Neural cell (in vitro differentiated cells): ENCODE results near the gene KATNAL1. TPM values are rescaled to one million over a fixed set of nuclear protein-coding genes. Genes with fewer than 3 reads are reported as not detected.

Experiments used
- H2AFZ ChIP-seq: fragments of 200-600, 300-800 bp; sonication (generic), shearing (Covaris generic); 2 replicates; pipeline ENCODE4 v1.6.0; 2014; ENCODE audit warnings: low read depth, mild to moderate bottlenecking, antibody characterized with exemption, low read length, moderate library complexity
- H3F3A ChIP-seq: fragments of 200-600 bp; shearing (Covaris generic); 2 replicates; pipeline ENCODE4 v1.6.1; 2016; ENCODE audit warnings: mild to moderate bottlenecking, moderate library complexity, mixed read lengths, antibody characterized with exemption, low read length; ENCODE audit not compliant: insufficient read depth, poor library complexity, severe bottlenecking
- H3K27ac ChIP-seq: fragments of 200-600, 300-800 bp; sonication (generic), shearing (Covaris generic); 2 replicates; pipeline ENCODE4 v1.5.1; 2014; ENCODE audit warnings: mild to moderate bottlenecking, low read length, moderate library complexity
- H3K27me3 ChIP-seq: fragments of 300-800, 200-600 bp; sonication (generic), shearing (Covaris generic); 2 replicates; pipeline ENCODE4 v1.6.0; 2014; ENCODE audit warnings: mild to moderate bottlenecking, low read depth, low read length, moderate library complexity; ENCODE audit not compliant: insufficient read depth
- H3K36me3 ChIP-seq: fragments of 300-800, 200-600 bp; sonication (generic), shearing (Covaris generic); 2 replicates; pipeline ENCODE4 v1.5.1; 2014; ENCODE audit warnings: mild to moderate bottlenecking, antibody characterized with exemption, low read length, moderate library complexity; ENCODE audit not compliant: insufficient read depth
- H3K4me2 ChIP-seq: fragments of 300-800, 200-600 bp; sonication (generic), shearing (Covaris generic); 2 replicates; pipeline ENCODE4 v1.6.0; 2014; ENCODE audit warnings: mild to moderate bottlenecking, low read length
- H3K4me3 ChIP-seq: fragments of 300-800, 200-600 bp; sonication (generic), shearing (Covaris generic); 2 replicates; pipeline ENCODE4 v1.5.1; 2014; ENCODE audit warnings: mild to moderate bottlenecking, low read length, moderate library complexity
- H3K79me2 ChIP-seq: fragments of 200-600 bp; shearing (Covaris generic); replicated peaks from 2 replicates; pipeline ENCODE4 v1.6.0; 2014; ENCODE audit warnings: mild to moderate bottlenecking, low read length, moderate library complexity; ENCODE audit not compliant: insufficient read depth
- H3K9ac ChIP-seq: fragments of 300-800, 200-600 bp; sonication (generic), shearing (Covaris generic); 2 replicates; pipeline ENCODE4 v1.6.1; 2016; ENCODE audit warnings: mild to moderate bottlenecking, low read length, mixed read lengths
- H3K9me2 ChIP-seq: fragments of 200-600 bp; shearing (Covaris generic); 2 replicates; pipeline ENCODE4 v1.6.1; 2016; ENCODE audit warnings: mild to moderate bottlenecking, low read length, mixed read lengths; ENCODE audit not compliant: insufficient read depth
- H3K9me3 ChIP-seq: fragments of 200-600, 300-800 bp; sonication (generic), shearing (Covaris generic); 2 replicates; pipeline ENCODE4 v1.6.1; 2016; ENCODE audit warnings: mild to moderate bottlenecking, mixed run types, low read length, moderate library complexity, mixed read lengths
- H4K20me1 ChIP-seq: fragments of 200-600 bp; shearing (Covaris generic); 2 replicates; pipeline ENCODE4 v1.6.1; 2016; ENCODE audit warnings: mild to moderate bottlenecking, mixed run types; ENCODE audit not compliant: insufficient read depth
- CTCF ChIP-seq: fragments of 450-650 bp; IDR thresholded peaks from 2 replicates; pipeline ENCODE4 v1.5.1; 2014; ENCODE audit warnings: antibody characterized with exemption, mild to moderate bottlenecking, moderate library complexity; ENCODE audit not compliant: poor library complexity, severe bottlenecking
- EP300 ChIP-seq: fragments of 450-650 bp; conservative IDR thresholded peaks from 2 replicates; pipeline ENCODE4 v1.6.1; 2014; ENCODE audit warnings: antibody characterized with exemption, mild to moderate bottlenecking, moderate library complexity; ENCODE audit not compliant: poor library complexity, severe bottlenecking
- EZH2 ChIP-seq: fragments of 200-600, 300-800 bp; shearing (Covaris generic), sonication (generic); IDR thresholded peaks from 2 replicates; pipeline ENCODE4 v1.6.1; 2014; ENCODE audit warnings: antibody characterized with exemption, low read length, borderline replicate concordance, mild to moderate bottlenecking; ENCODE audit not compliant: insufficient read depth, poor library complexity, severe bottlenecking
- MXI1 ChIP-seq: fragments of 450-650 bp; conservative IDR thresholded peaks from 2 replicates; pipeline ENCODE4 v1.6.1; 2014; ENCODE audit warnings: antibody characterized with exemption, mild to moderate bottlenecking; ENCODE audit not compliant: poor library complexity, severe bottlenecking
- POLR2AphosphoS5 ChIP-seq: IDR thresholded peaks from 2 replicates; pipeline ENCODE4 v1.6.1; 2012
- RAD21 ChIP-seq: fragments of 450-650 bp; conservative IDR thresholded peaks from 2 replicates; pipeline ENCODE4 v1.6.1; 2014; ENCODE audit warnings: antibody characterized with exemption, mild to moderate bottlenecking, moderate library complexity
- REST ChIP-seq: IDR thresholded peaks from 2 replicates; pipeline ENCODE4 v1.6.1; 2012; ENCODE audit warnings: borderline replicate concordance
- SMC3 ChIP-seq: fragments of 450-650 bp; conservative IDR thresholded peaks from 2 replicates; pipeline ENCODE4 v1.6.1; 2014; ENCODE audit warnings: antibody characterized with exemption, mild to moderate bottlenecking, moderate library complexity; ENCODE audit not compliant: poor library complexity
- TAF1 ChIP-seq: IDR thresholded peaks from 2 replicates; pipeline ENCODE4 v1.6.1; 2012; ENCODE audit warnings: low read depth
- polyA plus RNA-seq: library from polyadenylated mRNA; depleted of rRNA; stranded (reverse); fragments of >200 nt; gene quantifications from 2 replicates; pipeline ENCODE4 v1.2.3, GENCODE V29; 2014

The KATNAL1 gene
- polyA plus RNA-seq, 1 donor from 2014 or later, result 24.9 TPM

- Histone ChIP-seq H3K79me2 (no peaks in the 10 kb centered on the region), H4K20me1 (no peaks in the 10 kb centered on the region), H3K9me2 (no peaks in the 10 kb centered on the region), H3K4me3 (no peak overlapping the region), H3K9me3 (peaks cover 4% of the 10 kb centered on the region), H3K27ac (no peak overlapping the region), H3K4me2 (no peak overlapping the region), H3K36me3 (no peaks in the 10 kb centered on the region), H3K9ac (no peak overlapping the region), H3K27me3 (no peaks in the 10 kb centered on the region), H2AFZ (no peak overlapping the region), H3F3A (no peaks in the 10 kb centered on the region)
- TF ChIP-seq EP300, result no peak
- no peak for TF ChIP-seq POLR2AphosphoS5
- no peak for TF ChIP-seq MXI1
- no peak for TF ChIP-seq TAF1
- no peak for TF ChIP-seq CTCF
- TF ChIP-seq EZH2, result no peak
These were observed 48.0 kb upstream of the KATNAL1 start for GRCh38 chr13:30355384-30355699.

GRCh38 chr13:30354493-30355383 lies 47.4 kb upstream of the KATNAL1 start:
- H3K4me3 ChIP-seq, result no peak overlapping the region
- H3K4me2 ChIP-seq, result no peak overlapping the region
- no peaks in the 10 kb centered on the region for H3F3A ChIP-seq
- H3K9ac ChIP-seq, result no peak overlapping the region
- no peak overlapping the region for H2AFZ ChIP-seq
- no peaks in the 10 kb centered on the region for H3K36me3 ChIP-seq
- H3K9me2 ChIP-seq, result no peaks in the 10 kb centered on the region
- H3K27me3 ChIP-seq, result no peaks in the 10 kb centered on the region
- no peaks in the 10 kb centered on the region for H4K20me1 ChIP-seq
- no peaks in the 10 kb centered on the region for H3K79me2 ChIP-seq
- TF ChIP-seq EZH2 (no peak), MXI1 (no peak), RAD21 (no peak), CTCF (no peak)
- peaks cover 4% of the 10 kb centered on the region for H3K9me3 ChIP-seq
- no peak overlapping the region for H3K27ac ChIP-seq

GRCh38 chr13:30353471-30354215 lies 46.3 kb upstream of the KATNAL1 start:
- H3K4me3 ChIP-seq, result no peak overlapping the region
- H3K27ac ChIP-seq, result no peak overlapping the region
- H2AFZ ChIP-seq, result no peak overlapping the region
- no peak overlapping the region for H3K4me2 ChIP-seq
- H4K20me1 ChIP-seq, result no peaks in the 10 kb centered on the region
- H3K9me2 ChIP-seq, result no peaks in the 10 kb centered on the region
- H3K27me3 ChIP-seq, result no peaks in the 10 kb centered on the region
- no peaks in the 10 kb centered on the region for H3K79me2 ChIP-seq
- TF ChIP-seq TAF1, result no peak
- TF ChIP-seq CTCF, result no peak
- no peak for TF ChIP-seq REST
- no peak for TF ChIP-seq MXI1
- TF ChIP-seq RAD21, result no peak
- no peak for TF ChIP-seq SMC3
- TF ChIP-seq EP300, result no peak
- no peak for TF ChIP-seq EZH2
- peaks cover 4% of the 10 kb centered on the region for H3K9me3 ChIP-seq
- no peak overlapping the region for H3K9ac ChIP-seq
- no peaks in the 10 kb centered on the region for H3F3A ChIP-seq
- no peaks in the 10 kb centered on the region for H3K36me3 ChIP-seq
